Panc1 (cell line): Measurements from ENCODE around the gene TDO2.

Experiments
- CTCF ChIP-seq: fragments of 450-650 bp; IDR thresholded peaks from 2 replicates; pipeline ENCODE4 v1.5.1; 2017; ENCODE audit warnings: mild to moderate bottlenecking
- POLR2AphosphoS5 ChIP-seq: IDR thresholded peaks from 2 replicates; pipeline ENCODE4 v1.6.1; 2012; ENCODE audit warnings: mild to moderate bottlenecking, low read depth, low read length, moderate library complexity
- REST ChIP-seq, 2 experiments: IDR thresholded peaks; 2 replicates each; pipeline ENCODE4 v1.6.1; 2011 to 2012; ENCODE audit warnings: low read depth in 2 of 2, control low read depth in 1 of 2, low read length in 1 of 2, mild to moderate bottlenecking in 1 of 2, moderate library complexity in 1 of 2; ENCODE audit not compliant: insufficient read depth in 1 of 2
- SIN3A ChIP-seq: IDR thresholded peaks from 2 replicates; pipeline ENCODE4 v1.6.1; 2012; ENCODE audit warnings: low read depth, mild to moderate bottlenecking, low read length, moderate library complexity, borderline replicate concordance; ENCODE audit not compliant: insufficient read depth
- TCF7L2 ChIP-seq: IDR thresholded peaks from 2 replicates; pipeline ENCODE4 v1.6.1; 2011; ENCODE audit warnings: mild to moderate bottlenecking, low read depth, low read length, inconsistent platforms

GRCh38 chr4:155885666-155886065 is 17.8 kb upstream of the TDO2 start:
- TF ChIP-seq CTCF (no peak), POLR2AphosphoS5 (no peak), REST (IDR thresholded peaks at IDR 0.05; ENCODE audit: insufficient read depth in 1 of 2, low read depth in 2 of 2, low read length in 1 of 2) (no peak), SIN3A (no peak), TCF7L2 (no peak)
